BJ (cell line): ENCODE results near the gene TRMT11. TPM values are rescaled to one million over a fixed set of nuclear protein-coding genes. Genes with fewer than 3 reads are reported as not detected.

Source experiments
- CTCF ChIA-PET: fragments of 350-600 bp; formaldehyde crosslinking; extraction: SDS; loops from one replicate; lab custom pipeline; 2021; ENCODE audit warnings: antibody characterized with exemption, inconsistent platforms; lab: Yijun Ruan, JAX
- POLR2A ChIA-PET: fragments of 300-600 bp; sonication (Branson Sonifier 250); formaldehyde crosslinking; extraction: SDS; loops from one replicate; lab custom pipeline; 2021; ENCODE audit warnings: antibody characterized with exemption; lab: Charles Lee
- DNase-seq: peaks from one replicate; pipeline ENCODE4 v3.0.0-alpha.2; 2011; ENCODE audit warnings: low read depth
- H3K27me3 ChIP-seq: 2 replicates; pipeline ENCODE4 v1.6.0; 2011; ENCODE audit warnings: low read length; ENCODE audit not compliant: control insufficient read depth, insufficient read depth
- H3K36me3 ChIP-seq: 2 replicates; pipeline ENCODE4 v1.5.1; 2011; ENCODE audit warnings: low read length; ENCODE audit not compliant: control insufficient read depth, insufficient read depth
- H3K4me3 ChIP-seq: 2 replicates; pipeline ENCODE4 v1.5.1; 2011; ENCODE audit warnings: low read depth, mild to moderate bottlenecking, control low read depth, low read length
- CTCF ChIP-seq: IDR thresholded peaks from 2 replicates; pipeline ENCODE4 v1.5.1; 2011; ENCODE audit warnings: low read depth, mild to moderate bottlenecking, control low read depth, inconsistent platforms, low read length, moderate library complexity; ENCODE audit not compliant: insufficient read depth
- polyA plus RNA-seq: library from polyadenylated mRNA; depleted of rRNA; stranded (reverse); fragments of >200 nt; gene quantifications from 2 replicates; pipeline ENCODE4 v1.2.3, GENCODE V29; 2011

Gene TRMT11
- polyA plus RNA-seq, 1 experiment, result 10.1 TPM

DNA sequence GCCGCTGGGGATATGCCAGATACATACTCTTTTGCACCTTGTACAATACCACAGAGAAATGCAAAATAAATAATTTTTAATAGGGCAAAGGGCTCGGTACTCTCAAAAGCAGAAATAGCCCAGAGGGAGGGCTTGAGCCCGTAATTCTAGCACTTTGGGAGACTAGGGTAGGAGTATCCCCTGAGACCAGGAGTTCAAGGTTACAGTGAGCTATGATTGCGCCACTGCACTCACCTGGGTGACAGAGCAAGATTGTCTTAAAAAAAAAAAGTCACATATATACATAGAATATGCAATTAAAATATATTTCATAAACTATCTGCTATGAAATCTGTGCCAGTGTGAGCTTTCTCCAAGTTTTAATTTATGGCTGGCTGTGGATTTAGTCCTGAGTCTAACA lies 818 bp upstream of the TRMT11 start:
- peak overlapping the region; percentile 73; the same call in 1 of the 2 replicates for H3K4me3 ChIP-seq
- TF ChIP-seq CTCF, result no peak
- POLR2A ChIA-PET, result no interaction called here
- no peak for DNase-seq
- CTCF ChIA-PET, result interaction anchor here (0.7 to 2.6 kb wide), 5 partner anchors 11 to 1135 kb away, joined by 3 to 23 read pairs (median 3); partner anchors contain the start of gene NCOA7
- H3K27me3 ChIP-seq, result no peaks in the 10 kb centered on the region
- no peaks in the 10 kb centered on the region for H3K36me3 ChIP-seq

DNA sequence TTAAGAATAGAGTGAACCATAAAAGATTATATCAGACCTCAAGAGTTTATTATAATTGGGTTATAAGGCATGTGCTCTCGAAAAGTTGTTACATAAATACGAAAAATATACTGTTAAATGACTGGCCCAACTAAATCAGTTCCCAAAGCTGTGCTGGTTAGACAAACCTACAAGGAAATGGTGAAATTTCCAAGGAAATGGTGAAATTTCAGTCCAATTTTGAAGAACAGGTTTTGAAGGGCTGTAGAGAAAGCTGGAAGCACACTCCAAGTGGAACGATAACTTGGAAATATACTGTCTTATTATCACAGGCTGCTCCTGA lies 400 bp upstream of the TRMT11 start:
- Histone ChIP-seq H3K36me3 (no peaks in the 10 kb centered on the region), H3K27me3 (no peaks in the 10 kb centered on the region), H3K4me3 (peak overlapping the region; percentile 73)
- no peak for DNase-seq
- TF ChIP-seq CTCF, result no peak
- ChIA-PET CTCF (interaction anchor here (0.7 to 2.6 kb wide), 5 partner anchors 10 to 1135 kb away, joined by 3 to 23 read pairs (median 3); no protein-coding TSS in a partner anchor), POLR2A (interaction anchor here (0.5 to 0.7 kb wide), 3 partner anchors 738 to 1067 kb away, joined by 3 to 4 read pairs (median 3); no protein-coding TSS in a partner anchor)

DNA sequence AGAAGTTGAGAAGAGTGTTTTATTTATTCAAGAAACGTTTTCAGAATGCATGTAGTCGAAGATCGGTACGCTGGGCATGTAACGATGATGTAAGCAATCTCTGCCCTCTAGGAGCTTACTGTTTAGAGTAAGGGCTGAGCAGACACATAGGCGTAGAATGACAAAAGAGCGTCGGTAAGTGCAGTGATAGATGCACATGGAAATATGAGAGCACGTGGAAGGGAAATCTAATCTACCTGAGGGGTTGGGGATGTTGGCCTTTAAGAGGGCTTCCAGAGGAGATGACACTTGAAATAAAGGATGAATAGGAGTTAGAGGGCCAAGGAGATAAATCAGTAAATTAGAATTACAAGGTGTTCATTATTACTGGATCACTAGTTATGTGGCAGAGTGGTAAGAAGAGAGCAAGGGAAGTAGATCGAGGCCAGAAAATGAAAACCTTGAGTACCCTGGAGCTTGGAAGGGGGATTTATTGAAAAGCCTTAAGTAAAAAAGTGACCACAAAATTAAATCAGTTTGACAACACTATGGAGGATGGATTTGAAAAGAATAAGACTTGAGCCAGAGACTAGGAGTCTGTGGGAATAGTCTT lies 782 bp downstream of the TRMT11 start:
- ChIA-PET CTCF (interaction anchor here (1.2 to 2.6 kb wide), 2 partner anchors 9 to 13 kb away, joined by 5 to 23 read pairs; no protein-coding TSS in a partner anchor), POLR2A (no interaction called here)
- H3K36me3 ChIP-seq, result no peaks in the 10 kb centered on the region
- no peak for DNase-seq
- peak overlapping the region; percentile 73 for H3K4me3 ChIP-seq
- no peaks in the 10 kb centered on the region for H3K27me3 ChIP-seq
- no peak for TF ChIP-seq CTCF

- no peak for TF ChIP-seq CTCF
- Histone ChIP-seq H3K36me3 (no peaks in the 10 kb centered on the region), H3K27me3 (no peaks in the 10 kb centered on the region), H3K4me3 (no peak overlapping the region)
- ChIA-PET POLR2A (no interaction called here), CTCF (no interaction called here)
- DNase-seq, result no peak
These were observed 1.9 kb downstream of the TRMT11 start for GRCh38 chr6:125988280-125988679.

GRCh38 chr6:125989631-125990030 lies 3.3 kb downstream of the TRMT11 start:
- CTCF ChIA-PET, result no interaction called here
- POLR2A ChIA-PET, result no interaction called here
- Histone ChIP-seq H3K27me3 (no peaks in the 10 kb centered on the region), H3K36me3 (no peaks in the 10 kb centered on the region), H3K4me3 (no peak overlapping the region)
- DNase-seq, result no peak
- TF ChIP-seq CTCF, result no peak
